Muscle of leg (tissue), 11 donors: Measurements from ENCODE around the gene PIK3R6. TPM values are rescaled to one million over a fixed set of nuclear protein-coding genes. Genes with fewer than 3 reads are reported as not detected.
"Not testable (repeated sequence)": the region's sequence is repeated elsewhere in the genome, so short reads cannot be mapped to it uniquely, and the experiment has no call there.

ENCODE experiments used
- DNase-seq: peaks from one replicate; pipeline ENCODE4 v3.0.0; 2013
- H3K27ac ChIP-seq: one replicate; pipeline ENCODE4 v1.5.1; 2013; ENCODE audit warnings: mild to moderate bottlenecking, low read length, control low read depth
- H3K27me3 ChIP-seq: one replicate; pipeline ENCODE4 v1.6.1; 2013; ENCODE audit warnings: low read length; ENCODE audit not compliant: control insufficient read depth, insufficient read depth
- H3K36me3 ChIP-seq: one replicate; pipeline ENCODE4 v1.6.1; 2013; ENCODE audit warnings: low read length; ENCODE audit not compliant: control insufficient read depth, insufficient read depth
- H3K4me1 ChIP-seq: one replicate; pipeline ENCODE4 v1.6.1; 2013; ENCODE audit warnings: low read length; ENCODE audit not compliant: control insufficient read depth, insufficient read depth
- H3K4me3 ChIP-seq: one replicate; pipeline ENCODE4 v1.5.1; 2013; ENCODE audit warnings: low read length, control low read depth
- H3K9me3 ChIP-seq: replicated peaks from 2 replicates; pipeline ENCODE4 v1.6.1; 2013; ENCODE audit warnings: low read depth, low read length; ENCODE audit not compliant: control insufficient read depth
- WGBS: methylation state at CpG from one replicate; pipeline ENCODE4 v1.1.5; 2013; ENCODE audit warnings: missing lambda C conversion rate; ENCODE audit not compliant: insufficient coverage; 5-methylcytosine and 5-hydroxymethylcytosine counted together
- polyA plus RNA-seq, 8 donors: library from polyadenylated mRNA; unstranded; fragments of 120-200 nt; gene quantifications; one replicate each; pipeline versions ENCODE4 v1.2.1 to v1.2.3, GENCODE V29; 2013; ENCODE audit warnings: inconsistent platforms in 1 of 8, low replicate concordance in 1 of 8; ENCODE audit not compliant: insufficient read length in 8 of 8, insufficient read depth in 1 of 8
- total RNA-seq: library from RNA; stranded (reverse); fragments of 120-200 nt; gene quantifications from one replicate; pipeline ENCODE4 v1.2.4, GENCODE V29; 2013

PIK3R6 gene
- total and polyA plus RNA-seq, 9 donors, result 1.5 to 6.5 (median 4.9) TPM

- H3K36me3 ChIP-seq, result no peaks in the 10 kb centered on the region
- no peaks in the 10 kb centered on the region for H3K9me3 ChIP-seq
- peaks cover 8% of the 10 kb centered on the region for H3K4me1 ChIP-seq
- H3K4me3 ChIP-seq, result no peak overlapping the region
- DNase-seq, result no peak
- WGBS, result 85% methylated on average over 21 of the region's 23 CpGs
- H3K27ac ChIP-seq, result no peak overlapping the region
- H3K27me3 ChIP-seq, result no peaks in the 10 kb centered on the region
Observed at GRCh38 chr17:8885967-8886684, 18.7 kb upstream of the PIK3R6 start.

- H3K4me3 ChIP-seq, H3K36me3 ChIP-seq, DNase-seq: not testable (repeated sequence)
Observed at GRCh38 chr17:8885163-8885966, 17.9 kb upstream of the PIK3R6 start.

GRCh38 chr17:8884336-8884990, 17.0 kb upstream of the PIK3R6 start:
- Histone ChIP-seq H3K36me3 (no peaks in the 10 kb centered on the region), H3K27ac (no peak overlapping the region), H3K4me1 (peaks cover 8% of the 10 kb centered on the region), H3K9me3 (no peaks in the 10 kb centered on the region), H3K27me3 (no peaks in the 10 kb centered on the region), H3K4me3 (no peak overlapping the region)
- DNase-seq, result no peak
- 73% methylated on average over 11 of the region's 16 CpGs for WGBS

More at GRCh38 chr17:8885163-8885966, 17.9 kb upstream of the PIK3R6 start:
- not testable (repeated sequence) for H3K27me3 ChIP-seq, H3K9me3 ChIP-seq, H3K4me1 ChIP-seq, H3K27ac ChIP-seq
- 77% methylated on average over 16 of the region's 30 CpGs for WGBS

GRCh38 chr17:8883353-8883752, 15.9 kb upstream of the PIK3R6 start:
- H3K9me3 ChIP-seq, result no peaks in the 10 kb centered on the region
- H3K4me1 ChIP-seq, result peaks cover 3% of the 10 kb centered on the region
- H3K27ac ChIP-seq, result no peak overlapping the region
- H3K36me3 ChIP-seq, result no peaks in the 10 kb centered on the region
- WGBS, result 94% methylated on average over 4 of the region's 4 CpGs
- no peaks in the 10 kb centered on the region for H3K27me3 ChIP-seq
- no peak overlapping the region for H3K4me3 ChIP-seq
- DNase-seq, result no peak

GRCh38 chr17:8881606-8882005, 14.1 kb upstream of the PIK3R6 start:
- 83% methylated on average over 5 of the region's 7 CpGs for WGBS
- Histone ChIP-seq H3K27ac (no peak overlapping the region), H3K36me3 (no peaks in the 10 kb centered on the region), H3K27me3 (peaks cover 5% of the 10 kb centered on the region), H3K4me1 (no peaks in the 10 kb centered on the region), H3K4me3 (no peak overlapping the region), H3K9me3 (no peaks in the 10 kb centered on the region)
- DNase-seq, result no peak

GRCh38 chr17:8880466-8880865, 13.0 kb upstream of the PIK3R6 start:
- WGBS, result 75% methylated on average over 4 of the region's 7 CpGs
- no peak overlapping the region for H3K4me3 ChIP-seq
- no peaks in the 10 kb centered on the region for H3K4me1 ChIP-seq
- H3K9me3 ChIP-seq, result no peaks in the 10 kb centered on the region
- DNase-seq, result no peak
- H3K27me3 ChIP-seq, result peaks cover 5% of the 10 kb centered on the region
- no peak overlapping the region for H3K27ac ChIP-seq
- H3K36me3 ChIP-seq, result no peaks in the 10 kb centered on the region

GRCh38 chr17:8879410-8879809, 11.9 kb upstream of the PIK3R6 start:
- H3K9me3 ChIP-seq, result no peaks in the 10 kb centered on the region
- WGBS, result 70% methylated on average over 2 of the region's 7 CpGs
- H3K36me3 ChIP-seq, result no peaks in the 10 kb centered on the region
- no peak overlapping the region for H3K4me3 ChIP-seq
- DNase-seq, result no peak
- no peak overlapping the region for H3K27ac ChIP-seq
- H3K27me3 ChIP-seq, result peaks cover 5% of the 10 kb centered on the region
- no peaks in the 10 kb centered on the region for H3K4me1 ChIP-seq

- H3K9me3 ChIP-seq, result no peaks in the 10 kb centered on the region
- H3K36me3 ChIP-seq, result no peaks in the 10 kb centered on the region
- H3K4me1 ChIP-seq, result peaks cover 11% of the 10 kb centered on the region
- DNase-seq, result no peak
- WGBS, result 52% methylated on average over 4 of the region's 4 CpGs
- H3K27me3 ChIP-seq, result peaks cover 13% of the 10 kb centered on the region
- H3K4me3 ChIP-seq, result no peak overlapping the region
- H3K27ac ChIP-seq, result no peak overlapping the region
Observed at GRCh38 chr17:8877984-8878383, 10.5 kb upstream of the PIK3R6 start.

GRCh38 chr17:8875957-8876356, 8.5 kb upstream of the PIK3R6 start:
- no peak for DNase-seq
- H3K27ac ChIP-seq, result no peak overlapping the region
- H3K36me3 ChIP-seq, result no peaks in the 10 kb centered on the region
- peaks cover 15% of the 10 kb centered on the region for H3K27me3 ChIP-seq
- H3K4me3 ChIP-seq, result no peak overlapping the region
- 100% methylated on average over 1 of the region's 5 CpGs for WGBS
- peaks cover 15% of the 10 kb centered on the region for H3K4me1 ChIP-seq
- H3K9me3 ChIP-seq, result no peaks in the 10 kb centered on the region

GRCh38 chr17:8875436-8875835, 8.0 kb upstream of the PIK3R6 start:
- DNase-seq, result no peak
- peaks cover 16% of the 10 kb centered on the region for H3K27me3 ChIP-seq
- H3K9me3 ChIP-seq, result no peaks in the 10 kb centered on the region
- H3K27ac ChIP-seq, result no peak overlapping the region
- no peaks in the 10 kb centered on the region for H3K36me3 ChIP-seq
- H3K4me3 ChIP-seq, result no peak overlapping the region
- H3K4me1 ChIP-seq, result peaks cover 15% of the 10 kb centered on the region
- 71% methylated on average over 12 of the region's 12 CpGs for WGBS
